GM12878 (cell line): ENCODE data around the gene ACACB. TPM values are rescaled to one million over a fixed set of nuclear protein-coding genes. Genes with fewer than 3 reads are reported as not detected.

ENCODE experiments used
- ATAC-seq: fragments of 200-7000 bp; cut with Tn5 transposase; 3 replicates; pipeline ENCODE4 v1.9.1; 2020; ENCODE audit warnings: mild to moderate bottlenecking, moderate library complexity
- BruUV-seq: library from RNA; stranded (reverse); fragments of 400-500 nt; replicated peaks from 2 replicates; lab custom pipeline; 2021; lab: Mats Ljungman, UMichigan
- CTCF ChIA-PET: fragments of 300-600 bp; sonication (Branson Sonifier 250); formaldehyde crosslinking; extraction: SDS; loops from one replicate; lab custom pipeline; 2021; ENCODE audit warnings: inconsistent platforms; lab: Yijun Ruan, JAX
- POLR2A ChIA-PET: fragments of 350-600 bp; formaldehyde crosslinking; extraction: SDS; loops from one replicate; lab custom pipeline; 2021; ENCODE audit warnings: inconsistent platforms; lab: Charles Lee
- RAD21 ChIA-PET: fragments of 300-600 bp; sonication (Branson Sonifier 250); formaldehyde crosslinking; loops from one replicate; lab custom pipeline; 2023; ENCODE audit warnings: antibody characterized with exemption; ENCODE audit not compliant: unreplicated experiment; lab: Charles Lee
- SMC1A ChIA-PET: fragments of 300-600 bp; sonication (Branson Sonifier 250); formaldehyde crosslinking; loops from one replicate; lab custom pipeline; 2023; ENCODE audit not compliant: unreplicated experiment, uncharacterized antibody; lab: Charles Lee
- DNase-seq: peaks from one replicate; pipeline ENCODE4 v3.0.0-alpha.2; 2011; ENCODE audit warnings: low read depth, low spot score
- FAIRE-seq: peaks from 3 replicates; lab custom pipeline; 2011; peaks lifted over from hg19 to GRCh38; lab: Jason Lieb, UNC
- H2AFZ ChIP-seq: 2 replicates; pipeline ENCODE4 v1.6.0; 2011; ENCODE audit warnings: low read depth, low read length, control low read depth; ENCODE audit not compliant: control insufficient read depth
- H3K27ac ChIP-seq: 2 replicates; pipeline ENCODE4 v1.5.1; 2011; ENCODE audit warnings: control low read depth; ENCODE audit not compliant: control insufficient read depth, insufficient read depth
- H3K27me3 ChIP-seq, 2 experiments: replicated peaks in 1 of 2; 2 replicates each; pipeline versions ENCODE4 v1.6.0 to v1.6.1; 2011; ENCODE audit warnings: low read length in 1 of 2; ENCODE audit not compliant: control insufficient read depth in 2 of 2, insufficient read depth in 2 of 2
- H3K36me3 ChIP-seq, 2 experiments: 2 replicates each; pipeline ENCODE4 v1.5.1; 2011; ENCODE audit warnings: low read length in 1 of 2; ENCODE audit not compliant: control insufficient read depth in 2 of 2, insufficient read depth in 2 of 2
- H3K4me1 ChIP-seq: 2 replicates; pipeline ENCODE4 v1.6.1; 2011; ENCODE audit warnings: mild to moderate bottlenecking, low read length, moderate library complexity, mixed read lengths; ENCODE audit not compliant: control insufficient read depth, insufficient read depth
- H3K4me2 ChIP-seq: 2 replicates; pipeline ENCODE4 v1.6.0; 2011; ENCODE audit warnings: control low read depth; ENCODE audit not compliant: control insufficient read depth, insufficient read depth
- H3K4me3 ChIP-seq: fragments of 200-600 bp; sonication (generic); 2 replicates; pipeline ENCODE4 v1.5.1; 2016
- H3K79me2 ChIP-seq: 2 replicates; pipeline ENCODE4 v1.6.0; 2011; ENCODE audit warnings: low read length; ENCODE audit not compliant: control insufficient read depth, insufficient read depth
- H3K9ac ChIP-seq: 2 replicates; pipeline ENCODE4 v1.8.0; 2011; ENCODE audit warnings: low read length, control low read depth, mixed read lengths; ENCODE audit not compliant: control insufficient read depth, insufficient read depth
- H3K9me3 ChIP-seq: replicated peaks from 3 replicates; pipeline ENCODE4 v1.5.1; 2011; ENCODE audit warnings: mild to moderate bottlenecking, low read length; ENCODE audit not compliant: control insufficient read depth, insufficient read depth
- H4K20me1 ChIP-seq: 2 replicates; pipeline ENCODE4 v1.6.0; 2011; ENCODE audit not compliant: control insufficient read depth, insufficient read depth
- BMI1 ChIP-seq: fragments of 450-650 bp; IDR thresholded peaks from 2 replicates; pipeline ENCODE4 v1.6.1; 2016; ENCODE audit warnings: mild to moderate bottlenecking, moderate library complexity, borderline replicate concordance
- CBFB ChIP-seq: IDR thresholded peaks from 2 replicates; pipeline ENCODE4 v1.6.1; 2016; ENCODE audit warnings: antibody characterized with exemption, low read depth
- CBX5 ChIP-seq: sonication (generic); IDR thresholded peaks from 2 replicates; pipeline ENCODE4 v1.6.1; 2016; ENCODE audit warnings: low read depth, moderate library complexity, mild to moderate bottlenecking, inconsistent platforms
- E2F8 ChIP-seq: fragments of 450-650 bp; IDR thresholded peaks from 2 replicates; pipeline ENCODE4 v1.6.1; 2018; ENCODE audit warnings: mild to moderate bottlenecking, low read depth, moderate library complexity; ENCODE audit not compliant: partially characterized antibody
- GABPA ChIP-seq: IDR thresholded peaks from 2 replicates; pipeline ENCODE4 v1.6.1; 2014; ENCODE audit warnings: antibody characterized with exemption, low read depth, mild to moderate bottlenecking, inconsistent platforms
- HCFC1 ChIP-seq: fragments of 150-350 bp; IDR thresholded peaks from 2 replicates; pipeline ENCODE4 v1.6.1; 2014; ENCODE audit warnings: low read length
- RB1 ChIP-seq: fragments of 450-650 bp; formaldehyde crosslinking; IDR thresholded peaks from 2 replicates; pipeline ENCODE4 v1.6.1; 2017; ENCODE audit warnings: mild to moderate bottlenecking, borderline replicate concordance
- SMC3 ChIP-seq: IDR thresholded peaks from 2 replicates; pipeline ENCODE4 v1.6.1; 2011; ENCODE audit warnings: low read length, improper control_type of control experiment, borderline replicate concordance
- TCF7 ChIP-seq: IDR thresholded peaks from 2 replicates; pipeline ENCODE4 v1.6.1; 2014; ENCODE audit warnings: antibody characterized with exemption, borderline replicate concordance
- WGBS: methylation state at CpG from one replicate; pipeline ENCODE4 v1.1.6; 2016; ENCODE audit warnings: low lambda C conversion rate; ENCODE audit not compliant: insufficient replicate concordance, insufficient coverage; ENCODE audit errors: missing lambda C conversion rate; 5-methylcytosine and 5-hydroxymethylcytosine counted together
- in situ Hi-C: fragments of 300-500 bp; cut with MboI; formaldehyde crosslinking; loops from 9 replicates; pipeline ENCODE4 v1.14.3; 2018; ENCODE audit warnings: mixed read lengths
- intact Hi-C: fragments of 100-400 bp; cut with micrococcal nuclease; formaldehyde crosslinking; loops from one replicate; pipeline ENCODE4 v1.14.2; 2022; ENCODE audit not compliant: unreplicated experiment
- polyA plus RNA-seq, 11 experiments: library from polyadenylated mRNA; depleted of rRNA in 4 of 11; unstranded in 6 of 11; stranded (reverse) in 5 of 11; fragments of >200 nt; fragmentation: Nextera tagmentation in 4 of 11; fragmentation: Illumina TruSeq in 1 of 11; extraction: Ambion mirVana in 4 of 11; extraction: Trizol in 1 of 11; gene quantifications; 1 replicate in 1 of 11; 2 replicates in 10 of 11; pipeline versions ENCODE4 v1.2.1 to v1.2.3, GENCODE V29; 2011 to 2016; ENCODE audit warnings: inconsistent platforms in 2 of 11, missing spikeins in 2 of 11, low read depth in 1 of 11
- total RNA-seq, 4 experiments: library from RNA; depleted of rRNA in 3 of 4; stranded (reverse); fragments of >200 nt in 3 of 4; fragmentation: Illumina TruSeq in 1 of 4; extraction: Trizol in 1 of 4; gene quantifications; 2 replicates each; pipeline versions ENCODE4 v1.2.1 to v1.2.3, GENCODE V29; 2013 to 2021
- TF ChIP-seq, protein P1 (sequence below): fragments of 450-650 bp; IDR thresholded peaks from 2 replicates; pipeline ENCODE4 v1.6.1; 2017; ENCODE audit warnings: antibody characterized with exemption, mild to moderate bottlenecking, moderate library complexity

The ACACB gene
- total and polyA plus RNA-seq, 10 of the 15 experiments (the other 5 are each of a cell fraction or from before 2014, with no cell fraction given): 0.05 to 1.9 (median 0.38) TPM; not detected in 2

- TF ChIP-seq, protein P1, sequence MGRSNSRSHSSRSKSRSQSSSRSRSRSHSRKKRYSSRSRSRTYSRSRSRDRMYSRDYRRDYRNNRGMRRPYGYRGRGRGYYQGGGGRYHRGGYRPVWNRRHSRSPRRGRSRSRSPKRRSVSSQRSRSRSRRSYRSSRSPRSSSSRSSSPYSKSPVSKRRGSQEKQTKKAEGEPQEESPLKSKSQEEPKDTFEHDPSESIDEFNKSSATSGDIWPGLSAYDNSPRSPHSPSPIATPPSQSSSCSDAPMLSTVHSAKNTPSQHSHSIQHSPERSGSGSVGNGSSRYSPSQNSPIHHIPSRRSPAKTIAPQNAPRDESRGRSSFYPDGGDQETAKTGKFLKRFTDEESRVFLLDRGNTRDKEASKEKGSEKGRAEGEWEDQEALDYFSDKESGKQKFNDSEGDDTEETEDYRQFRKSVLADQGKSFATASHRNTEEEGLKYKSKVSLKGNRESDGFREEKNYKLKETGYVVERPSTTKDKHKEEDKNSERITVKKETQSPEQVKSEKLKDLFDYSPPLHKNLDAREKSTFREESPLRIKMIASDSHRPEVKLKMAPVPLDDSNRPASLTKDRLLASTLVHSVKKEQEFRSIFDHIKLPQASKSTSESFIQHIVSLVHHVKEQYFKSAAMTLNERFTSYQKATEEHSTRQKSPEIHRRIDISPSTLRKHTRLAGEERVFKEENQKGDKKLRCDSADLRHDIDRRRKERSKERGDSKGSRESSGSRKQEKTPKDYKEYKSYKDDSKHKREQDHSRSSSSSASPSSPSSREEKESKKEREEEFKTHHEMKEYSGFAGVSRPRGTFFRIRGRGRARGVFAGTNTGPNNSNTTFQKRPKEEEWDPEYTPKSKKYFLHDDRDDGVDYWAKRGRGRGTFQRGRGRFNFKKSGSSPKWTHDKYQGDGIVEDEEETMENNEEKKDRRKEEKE: no peak
- no peak for TF ChIP-seq RB1
Observed at GRCh38 chr12:109160433-109160832, 44.0 kb downstream of the ACACB start (continued).

DNA sequence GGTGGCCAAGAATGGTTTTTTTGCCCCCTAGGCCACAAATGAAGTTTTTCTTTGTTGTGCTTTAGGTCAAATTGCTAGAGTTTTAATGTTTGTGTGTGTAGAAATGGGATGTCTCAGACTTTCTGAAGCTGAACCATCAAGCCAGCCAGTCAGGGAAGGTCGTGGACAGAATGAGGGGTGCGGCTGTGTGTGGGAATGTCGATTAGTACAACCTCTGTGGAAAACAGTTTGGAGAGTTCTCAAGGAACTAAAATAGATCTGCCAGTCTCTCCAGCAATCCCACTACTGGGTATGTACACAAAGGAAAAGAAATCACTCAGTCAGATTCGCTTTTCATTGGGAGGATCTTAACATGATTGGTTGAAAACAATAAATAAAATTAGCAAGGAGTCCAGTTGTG is 44.5 kb downstream of the ACACB start:
- H3K9me3 ChIP-seq: no peaks in the 10 kb centered on the region
- H3K4me2 ChIP-seq: no peak overlapping the region
- no peak for TF ChIP-seq TCF7
- no peak for TF ChIP-seq GABPA
- TF ChIP-seq HCFC1: no peak
- TF ChIP-seq BMI1: no peak
- TF ChIP-seq SMC3: no peak
- no peak for TF ChIP-seq E2F8
- no peak for TF ChIP-seq CBX5
- TF ChIP-seq CBFB: no peak
- TF ChIP-seq, all 136 proteins: peak for 0
- SMC1A ChIA-PET: no interaction called here
- no peak for FAIRE-seq
- H4K20me1 ChIP-seq: no peaks in the 10 kb centered on the region
- H2AFZ ChIP-seq: no peak overlapping the region
- POLR2A ChIA-PET: no interaction called here
- no peaks in the 10 kb centered on the region for H3K4me1 ChIP-seq
- no peaks in the 10 kb centered on the region for H3K79me2 ChIP-seq
- H3K27me3 ChIP-seq: no peaks in the 10 kb centered on the region
- no peak for ATAC-seq
- no peaks in the 10 kb centered on the region for H3K36me3 ChIP-seq
- no peak overlapping the region for H3K9ac ChIP-seq
- RAD21 ChIA-PET: no interaction called here
- intact Hi-C loops: no loop called here
- H3K27ac ChIP-seq: no peak overlapping the region
- WGBS: 73% methylated on average over 4 of the region's 4 CpGs
- in situ Hi-C loops: no loop called here
- no peak overlapping the region for H3K4me3 ChIP-seq
- DNase-seq: no peak
- no TSS peak for BruUV-seq
- CTCF ChIA-PET: no interaction called here
